ENCODE data around the gene POLR1A. TPM values are rescaled to one million over a fixed set of nuclear protein-coding genes. Genes with fewer than 3 reads are reported as not detected.

The POLR1A gene
- total and polyA plus RNA-seq, 8 donors = 1.4 to 36.2 (median 5.5) TPM

- WGBS, 5 donors = 41 to 49% (median 44%) methylated on average over 14 of the region's 14 CpGs
Measured at GRCh38 chr2:86079981-86080911, 25.4 kb downstream of the POLR1A start.

GRCh38 chr2:86078774-86079545, 26.7 kb downstream of the POLR1A start:
- TF ChIP-seq EP300 (IDR thresholded peaks at IDR 0.05) (no peak), POLR2A (IDR thresholded peaks at IDR 0.05) (no peak), POLR2AphosphoS5 (IDR thresholded peaks at IDR 0.05) (no peak)
- TF ChIP-seq, protein P1, sequence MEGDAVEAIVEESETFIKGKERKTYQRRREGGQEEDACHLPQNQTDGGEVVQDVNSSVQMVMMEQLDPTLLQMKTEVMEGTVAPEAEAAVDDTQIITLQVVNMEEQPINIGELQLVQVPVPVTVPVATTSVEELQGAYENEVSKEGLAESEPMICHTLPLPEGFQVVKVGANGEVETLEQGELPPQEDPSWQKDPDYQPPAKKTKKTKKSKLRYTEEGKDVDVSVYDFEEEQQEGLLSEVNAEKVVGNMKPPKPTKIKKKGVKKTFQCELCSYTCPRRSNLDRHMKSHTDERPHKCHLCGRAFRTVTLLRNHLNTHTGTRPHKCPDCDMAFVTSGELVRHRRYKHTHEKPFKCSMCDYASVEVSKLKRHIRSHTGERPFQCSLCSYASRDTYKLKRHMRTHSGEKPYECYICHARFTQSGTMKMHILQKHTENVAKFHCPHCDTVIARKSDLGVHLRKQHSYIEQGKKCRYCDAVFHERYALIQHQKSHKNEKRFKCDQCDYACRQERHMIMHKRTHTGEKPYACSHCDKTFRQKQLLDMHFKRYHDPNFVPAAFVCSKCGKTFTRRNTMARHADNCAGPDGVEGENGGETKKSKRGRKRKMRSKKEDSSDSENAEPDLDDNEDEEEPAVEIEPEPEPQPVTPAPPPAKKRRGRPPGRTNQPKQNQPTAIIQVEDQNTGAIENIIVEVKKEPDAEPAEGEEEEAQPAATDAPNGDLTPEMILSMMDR (IDR thresholded peaks at IDR 0.05) = peak in 4 of 7 experiments; percentile 18 to 59 (median 36)
- intact Hi-C loops (cut with DNase I; ENCODE audit: low total_unique reads) = loop anchor here (5.0 kb wide), 1 partner anchor 192 kb away; the partner anchor contains the start of gene ST3GAL5
- peaks cover 26 to 83% (median 77%) of the 10 kb centered on the region in 4 donors for H3K36me3 ChIP-seq
- DNase-seq = peak; percentile 34 to 77
- no peak overlapping the region for H3K4me3 ChIP-seq
- no peaks in the 10 kb centered on the region for H3K27me3 ChIP-seq
- peaks cover 0 to 22% (median 10%) of the 10 kb centered on the region in 4 donors for H3K4me1 ChIP-seq
- 57 to 66% (median 62%) methylated on average over 7 of the region's 7 CpGs for WGBS, 5 donors
- H3K9me3 ChIP-seq = no peaks in the 10 kb centered on the region
- H3K27ac ChIP-seq = no peak overlapping the region

More at GRCh38 chr2:86079981-86080911, 25.4 kb downstream of the POLR1A start:
- H3K36me3 ChIP-seq = peaks cover 29 to 75% (median 70%) of the 10 kb centered on the region in 4 donors
- no peaks in the 10 kb centered on the region for H3K9me3 ChIP-seq
- H3K4me3 ChIP-seq = no peak overlapping the region
- peaks cover 0 to 22% (median 10%) of the 10 kb centered on the region in 4 donors for H3K4me1 ChIP-seq
- peak overlapping the region in 2 of 5 donors; percentile 5 to 18 for H3K27ac ChIP-seq
- intact Hi-C loops (cut with DNase I; ENCODE audit: low total_unique reads) = loop anchor here (2.0 to 5.0 kb wide), 2 partner anchors 193 to 253 kb away; partner anchors contain the start of gene ST3GAL5
- H3K27me3 ChIP-seq = no peaks in the 10 kb centered on the region
- TF ChIP-seq EP300 (IDR thresholded peaks at IDR 0.05) (no peak), POLR2AphosphoS5 (IDR thresholded peaks at IDR 0.05) (peak in 1 of 3 donors; percentile 34), POLR2A (IDR thresholded peaks at IDR 0.05) (no peak)
- TF ChIP-seq, protein P1 (IDR thresholded peaks at IDR 0.05) = peak in 5 of 7 experiments; percentile 58 to 83 (median 67)
- peak; percentile 86 to 89 for DNase-seq

GRCh38 chr2:86075886-86076285, 29.8 kb downstream of the POLR1A start:
- intact Hi-C loops (cut with DNase I; ENCODE audit: low total_unique reads) = loop anchor here (5.0 kb wide), 1 partner anchor 189 kb away; the partner anchor contains the start of gene ST3GAL5
- 91 to 95% (median 93%) methylated on average over 5 of the region's 5 CpGs for WGBS, 5 donors
- Histone ChIP-seq H3K4me1 (peaks cover 7 to 42% (median 24%) of the 10 kb centered on the region in 4 donors), H3K36me3 (peaks cover 18 to 73% (median 60%) of the 10 kb centered on the region in 4 donors), H3K27ac (no peak overlapping the region), H3K27me3 (no peaks in the 10 kb centered on the region), H3K4me3 (no peak overlapping the region), H3K9me3 (no peaks in the 10 kb centered on the region)
- DNase-seq = no peak
- no peak for TF ChIP-seq POLR2AphosphoS5 (IDR thresholded peaks at IDR 0.05)
- TF ChIP-seq, protein P1 (IDR thresholded peaks at IDR 0.05) = no peak
- TF ChIP-seq POLR2A (IDR thresholded peaks at IDR 0.05) = no peak
- TF ChIP-seq EP300 (IDR thresholded peaks at IDR 0.05) = no peak

GRCh38 chr2:86074811-86075210, 30.9 kb downstream of the POLR1A start:
- TF ChIP-seq POLR2AphosphoS5 (IDR thresholded peaks at IDR 0.05) (no peak), EP300 (IDR thresholded peaks at IDR 0.05) (no peak), POLR2A (IDR thresholded peaks at IDR 0.05) (no peak)
- TF ChIP-seq, protein P1 (IDR thresholded peaks at IDR 0.05) = no peak
- Histone ChIP-seq H3K36me3 (peaks cover 14 to 75% (median 58%) of the 10 kb centered on the region in 4 donors), H3K4me3 (no peak overlapping the region), H3K27me3 (no peaks in the 10 kb centered on the region), H3K9me3 (no peaks in the 10 kb centered on the region), H3K27ac (no peak overlapping the region), H3K4me1 (peaks cover 7 to 34% (median 18%) of the 10 kb centered on the region in 4 donors)
- intact Hi-C loops (cut with DNase I; ENCODE audit: low total_unique reads) = loop anchor here (5.0 kb wide), 1 partner anchor 188 kb away; the partner anchor contains the start of gene ST3GAL5
- no peak for DNase-seq
- WGBS, 5 donors = 95 to 97% (median 96%) methylated on average over 13 to 15 of the region's 15 CpGs
